ENCODE measurements around the gene LARGE1.

GRCh38 chr22:33859311-33859710 lies 61.0 kb downstream of the LARGE1 start:
- TF ChIP-seq CTCF (IDR thresholded peaks at IDR 0.05; ENCODE audit: low read depth, low read length): no peak
- TF ChIP-seq POLR2A (IDR thresholded peaks at IDR 0.05; ENCODE audit: extremely low read depth, insufficient read length): no peak
- TF ChIP-seq MYC (IDR thresholded peaks at IDR 0.05; ENCODE audit: low read depth, low read length): no peak
- no peak for TF ChIP-seq MAX (IDR thresholded peaks at IDR 0.05; ENCODE audit: low read depth, low read length)

Measured in NB4 (cell line).